Measurements from ENCODE around the gene OR52B2.
"Not testable (repeated sequence)": the region's sequence is repeated elsewhere in the genome, so short reads cannot be mapped to it uniquely, and the experiment has no call there.

DNA sequence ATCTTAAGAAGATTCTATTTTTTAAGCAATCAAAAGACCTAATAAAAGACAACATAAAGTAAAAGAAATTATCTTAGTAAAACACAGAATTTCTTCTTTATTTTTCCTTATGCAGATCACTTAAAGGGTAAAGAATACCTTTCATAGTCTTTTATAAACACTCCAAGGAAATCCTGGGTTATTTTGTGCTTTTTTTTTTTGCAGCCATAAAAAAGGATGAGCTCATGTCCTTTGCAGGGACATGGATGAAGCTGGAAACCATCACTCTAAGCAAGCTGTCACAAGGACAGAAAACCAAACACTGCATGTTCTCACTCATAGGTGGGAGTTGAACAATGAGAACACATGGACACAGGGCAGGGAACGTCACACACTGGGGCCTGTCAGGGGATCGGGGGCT is 34.2 kb downstream of the OR52B2 start:
- not testable (repeated sequence) for TF ChIP-seq POLR2A, EP300 (IDR thresholded peaks at IDR 0.05)
- TF ChIP-seq, protein P1, sequence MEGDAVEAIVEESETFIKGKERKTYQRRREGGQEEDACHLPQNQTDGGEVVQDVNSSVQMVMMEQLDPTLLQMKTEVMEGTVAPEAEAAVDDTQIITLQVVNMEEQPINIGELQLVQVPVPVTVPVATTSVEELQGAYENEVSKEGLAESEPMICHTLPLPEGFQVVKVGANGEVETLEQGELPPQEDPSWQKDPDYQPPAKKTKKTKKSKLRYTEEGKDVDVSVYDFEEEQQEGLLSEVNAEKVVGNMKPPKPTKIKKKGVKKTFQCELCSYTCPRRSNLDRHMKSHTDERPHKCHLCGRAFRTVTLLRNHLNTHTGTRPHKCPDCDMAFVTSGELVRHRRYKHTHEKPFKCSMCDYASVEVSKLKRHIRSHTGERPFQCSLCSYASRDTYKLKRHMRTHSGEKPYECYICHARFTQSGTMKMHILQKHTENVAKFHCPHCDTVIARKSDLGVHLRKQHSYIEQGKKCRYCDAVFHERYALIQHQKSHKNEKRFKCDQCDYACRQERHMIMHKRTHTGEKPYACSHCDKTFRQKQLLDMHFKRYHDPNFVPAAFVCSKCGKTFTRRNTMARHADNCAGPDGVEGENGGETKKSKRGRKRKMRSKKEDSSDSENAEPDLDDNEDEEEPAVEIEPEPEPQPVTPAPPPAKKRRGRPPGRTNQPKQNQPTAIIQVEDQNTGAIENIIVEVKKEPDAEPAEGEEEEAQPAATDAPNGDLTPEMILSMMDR (IDR thresholded peaks at IDR 0.05) = not testable (repeated sequence)

Data from stomach (tissue), 4 donors.